ENCODE data around the gene PIK3CD.

The PIK3CD gene

DNA sequence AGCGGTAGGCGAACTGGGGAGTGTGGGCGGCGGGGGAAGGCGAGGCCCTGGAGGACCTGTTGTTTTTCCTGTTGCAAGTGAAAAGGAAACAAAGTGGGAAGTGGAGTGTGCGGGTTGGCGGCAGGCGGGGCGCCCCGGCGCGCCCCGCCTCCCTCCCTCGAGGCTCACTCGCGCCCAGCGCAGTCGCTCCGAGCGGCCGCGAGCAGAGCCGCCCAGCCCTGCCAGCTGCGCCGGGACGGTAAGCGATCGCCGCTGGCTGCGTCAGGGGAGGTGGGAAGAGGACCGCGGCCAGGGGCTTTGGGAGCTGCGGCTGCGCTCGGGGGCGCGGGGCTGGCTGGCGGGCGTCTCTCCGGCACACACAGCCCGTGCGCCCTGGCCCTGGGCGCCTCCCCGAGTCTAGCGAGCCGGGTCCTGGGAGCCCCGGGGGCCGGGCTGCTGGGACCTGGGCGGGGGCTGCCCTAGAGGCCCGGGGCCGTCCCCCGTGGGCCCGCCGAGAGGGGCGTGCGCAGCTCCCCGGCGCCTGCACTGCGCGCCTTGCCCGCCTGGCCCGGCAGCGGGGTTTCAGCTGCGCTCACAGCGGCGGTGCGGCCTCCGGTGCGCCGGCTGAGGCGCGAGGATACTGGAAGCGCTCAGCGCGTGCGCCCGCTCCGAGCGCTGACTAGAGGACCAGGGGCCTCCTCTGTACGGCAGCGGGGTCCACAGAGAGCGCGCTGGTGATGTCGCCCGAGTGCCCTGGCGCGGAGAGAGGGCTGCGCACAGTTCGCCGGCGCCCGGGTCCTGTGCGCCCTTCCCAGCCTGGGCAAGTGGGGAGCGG lies at the start of gene PIK3CD:
Gene PIK3CD, plus strand, starts transcription at position 167 of the 814 bp plus-strand sequence. CDS start 58,725 bp downstream, outside the sequence.
- H3K27ac Mint-ChIP-seq (ENCODE audit: low read depth) = peak within 1 kb of the TSS; percentile 91
- DNase-seq (ENCODE audit: low spot score in 2 of 2) (peak in 1 of 2 donors; percentile 40), ATAC-seq (replicated peaks; ENCODE audit: extremely low read depth, poor library complexity, severe bottlenecking) (peak; percentile 50)
- no peaks in the 10 kb centered on the region for H3K9me3 Mint-ChIP-seq
- peaks cover 46% of the 10 kb centered on the region for H3K4me1 Mint-ChIP-seq
- H3K4me3 Mint-ChIP-seq = peak within 1 kb of the TSS; percentile 94
- peaks cover 26% of the 10 kb centered on the region for H3K36me3 Mint-ChIP-seq (ENCODE audit: insufficient read depth)
- H3K27me3 Mint-ChIP-seq = no peaks in the 10 kb centered on the region

DNA sequence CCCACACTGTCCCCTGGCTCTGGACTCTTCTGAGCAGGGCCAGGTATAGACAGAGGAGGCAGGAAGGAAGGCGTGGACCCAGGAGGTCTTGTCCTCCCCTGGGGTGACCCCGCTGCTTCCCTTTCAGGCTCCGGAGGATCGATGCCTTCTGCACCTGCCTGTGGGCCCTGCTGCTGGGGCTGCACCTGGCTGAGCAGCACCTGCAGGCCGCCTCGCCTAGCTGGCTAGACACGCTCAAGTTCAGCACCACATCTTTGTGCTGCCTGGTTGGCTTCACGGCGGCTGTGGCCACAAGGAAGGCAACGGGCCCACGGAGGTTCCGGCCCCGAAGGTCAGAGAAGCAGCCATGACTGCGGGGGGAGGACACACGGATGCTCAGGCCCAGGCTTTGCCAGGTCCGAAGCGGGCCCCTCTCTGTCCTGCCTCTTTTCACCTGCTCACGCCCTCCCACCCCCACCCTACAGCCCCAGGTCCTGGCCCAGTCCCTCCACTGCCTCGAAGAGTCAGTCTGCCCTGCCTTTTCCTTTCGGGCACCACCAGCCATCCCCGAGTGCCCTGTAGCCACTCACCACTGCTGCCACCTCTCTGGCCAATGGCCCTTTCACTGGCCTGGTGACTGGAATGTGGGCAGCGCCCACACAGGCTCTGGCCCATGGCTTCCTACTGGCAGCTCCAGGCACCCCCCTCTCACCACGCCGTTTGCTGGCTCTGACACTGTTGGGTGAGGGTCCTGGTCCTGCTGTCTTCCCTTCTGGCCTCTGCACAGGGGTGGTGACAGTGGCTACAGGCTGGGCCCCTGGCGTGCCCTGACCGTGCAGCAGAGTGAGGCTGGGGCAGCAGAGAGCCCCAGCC lies 49.4 kb upstream of the PIK3CD start:
- Mint-ChIP-seq H3K4me3 (no peak overlapping the region), H3K36me3 (ENCODE audit: insufficient read depth) (peaks cover 19% of the 10 kb centered on the region), H3K27ac (ENCODE audit: low read depth) (no peak overlapping the region), H3K4me1 (no peaks in the 10 kb centered on the region), H3K9me3 (no peaks in the 10 kb centered on the region), H3K27me3 (no peaks in the 10 kb centered on the region)
- DNase-seq (ENCODE audit: low spot score in 2 of 2) (no peak), ATAC-seq (replicated peaks; ENCODE audit: extremely low read depth, poor library complexity, severe bottlenecking) (no peak)

DNA sequence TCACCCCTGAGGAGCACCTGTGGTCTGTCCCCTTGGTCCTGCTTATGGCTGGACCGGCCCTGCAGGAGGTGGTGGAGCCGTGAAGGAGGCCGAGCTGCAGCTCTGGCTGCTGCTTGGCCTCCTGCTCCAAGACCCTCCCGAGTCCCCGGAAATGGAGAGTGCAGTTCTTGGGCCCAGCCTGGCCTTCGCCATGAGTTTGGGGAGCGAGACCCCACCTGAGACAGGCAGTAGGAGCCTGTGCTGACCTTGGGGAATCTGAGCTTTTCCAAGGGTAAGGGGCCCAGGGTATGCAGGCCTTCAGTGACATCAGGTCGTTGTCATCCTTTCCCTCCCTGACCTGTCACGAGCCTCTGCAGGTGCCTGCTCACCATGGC lies 48.8 kb upstream of the PIK3CD start:
- DNase-seq (ENCODE audit: low spot score in 2 of 2) (no peak), ATAC-seq (replicated peaks; ENCODE audit: extremely low read depth, poor library complexity, severe bottlenecking) (no peak)
- Mint-ChIP-seq H3K27ac (ENCODE audit: low read depth) (no peak overlapping the region), H3K4me3 (no peak overlapping the region), H3K36me3 (ENCODE audit: insufficient read depth) (peaks cover 19% of the 10 kb centered on the region), H3K27me3 (no peaks in the 10 kb centered on the region), H3K4me1 (no peaks in the 10 kb centered on the region), H3K9me3 (no peaks in the 10 kb centered on the region)

DNA sequence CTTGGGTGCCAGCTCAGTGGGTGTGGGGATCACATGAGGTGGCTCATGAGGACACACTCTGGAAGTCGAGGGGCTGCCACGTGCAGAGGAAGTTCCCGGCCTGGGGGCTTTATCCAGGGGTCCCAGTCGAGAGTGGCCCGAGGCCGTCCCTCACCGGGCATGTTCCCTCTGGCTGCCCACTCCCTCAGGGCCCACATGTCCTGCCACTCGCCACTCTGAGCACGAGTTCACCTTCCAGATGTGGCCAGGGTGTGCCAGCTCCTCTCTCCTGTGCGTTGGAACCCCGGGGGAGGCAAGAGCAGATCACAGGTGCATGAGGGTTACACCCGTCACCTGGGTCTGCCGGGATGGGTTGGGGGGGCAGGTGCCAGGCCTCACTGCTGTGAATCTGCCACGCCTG lies 48.2 kb upstream of the PIK3CD start:
- no peak overlapping the region for H3K27ac Mint-ChIP-seq (ENCODE audit: low read depth)
- H3K9me3 Mint-ChIP-seq = no peaks in the 10 kb centered on the region
- no peaks in the 10 kb centered on the region for H3K27me3 Mint-ChIP-seq
- ATAC-seq (replicated peaks; ENCODE audit: extremely low read depth, poor library complexity, severe bottlenecking) = no peak
- no peak overlapping the region for H3K4me3 Mint-ChIP-seq
- no peak for DNase-seq (ENCODE audit: low spot score in 2 of 2)
- H3K36me3 Mint-ChIP-seq (ENCODE audit: insufficient read depth) = peaks cover 19% of the 10 kb centered on the region
- no peaks in the 10 kb centered on the region for H3K4me1 Mint-ChIP-seq

DNA sequence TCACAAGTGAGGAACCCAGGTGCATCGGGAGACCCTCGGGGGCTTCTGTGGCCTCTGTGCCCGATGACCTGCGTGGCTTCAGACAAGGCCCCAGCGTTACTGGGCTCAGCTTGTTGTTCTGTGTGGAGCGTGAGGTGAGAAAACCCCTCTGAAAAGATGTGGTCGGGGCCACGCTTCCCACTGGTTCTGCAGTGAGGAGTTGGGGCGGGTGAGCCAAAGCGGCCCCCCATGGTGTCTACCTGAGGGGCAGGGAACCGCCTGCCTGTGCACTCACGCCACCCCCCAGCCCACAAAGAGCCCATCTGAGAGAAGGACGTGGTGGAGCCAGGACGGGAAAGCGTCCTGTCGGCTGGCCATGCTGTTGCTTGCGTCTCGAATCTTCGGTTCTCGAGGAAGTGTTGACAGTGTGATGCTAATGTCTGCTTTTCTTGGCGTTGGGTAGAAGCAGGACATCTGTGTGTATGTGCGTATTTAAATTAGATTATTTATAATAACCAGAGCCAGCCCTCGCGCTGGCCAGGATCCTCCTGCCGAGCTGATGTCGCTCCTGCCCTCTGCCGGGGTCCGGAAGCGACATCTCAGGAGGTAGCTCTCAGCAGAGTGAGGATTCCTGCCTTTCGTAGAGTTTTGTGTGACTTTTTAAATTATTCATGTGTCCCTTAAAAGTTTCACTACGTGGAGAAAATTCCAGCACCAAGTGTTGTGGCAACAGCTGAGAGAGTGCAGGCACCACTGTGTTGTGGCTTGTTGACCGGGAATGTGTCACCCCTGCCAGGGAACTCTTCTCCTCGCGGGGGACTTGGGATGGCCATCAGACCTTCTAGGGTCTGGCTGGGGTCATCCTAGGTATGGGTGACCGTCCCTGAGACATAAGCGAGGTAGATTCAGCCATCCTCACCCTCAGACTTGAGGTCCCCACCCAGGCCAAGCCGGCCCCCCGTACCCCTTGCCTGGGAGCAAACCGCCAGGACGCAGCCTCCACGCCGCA lies 47.5 kb upstream of the PIK3CD start:
- no peak for ATAC-seq (replicated peaks; ENCODE audit: extremely low read depth, poor library complexity, severe bottlenecking)
- DNase-seq (ENCODE audit: low spot score in 2 of 2) = no peak
- H3K36me3 Mint-ChIP-seq (ENCODE audit: insufficient read depth) = peaks cover 16% of the 10 kb centered on the region

DNA sequence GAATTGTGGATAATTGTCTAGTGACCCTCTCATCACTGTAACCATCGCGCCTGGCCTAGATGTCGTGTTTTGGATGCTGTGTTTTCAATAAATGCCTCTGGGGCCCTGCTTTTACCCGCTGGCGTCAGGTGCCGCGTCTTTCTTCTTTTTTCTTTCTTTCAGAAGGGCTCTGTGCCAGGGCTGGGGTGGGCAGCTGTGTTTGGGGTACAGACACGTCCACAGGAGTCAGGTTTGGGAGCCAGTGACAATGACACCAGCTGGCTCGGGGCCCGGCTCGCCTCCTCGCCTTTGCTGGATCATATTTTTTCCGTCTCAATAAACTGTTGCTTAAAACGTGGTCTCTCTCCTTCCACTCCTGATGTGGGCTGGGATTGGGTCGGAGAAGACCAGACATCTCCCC lies 46.7 kb upstream of the PIK3CD start:
- Mint-ChIP-seq H3K36me3 (ENCODE audit: insufficient read depth) (peaks cover 18% of the 10 kb centered on the region), H3K4me1 (no peaks in the 10 kb centered on the region), H3K27me3 (no peaks in the 10 kb centered on the region), H3K4me3 (no peak overlapping the region), H3K27ac (ENCODE audit: low read depth) (no peak overlapping the region), H3K9me3 (no peaks in the 10 kb centered on the region)
- no peak for ATAC-seq (replicated peaks; ENCODE audit: extremely low read depth, poor library complexity, severe bottlenecking)
- DNase-seq (ENCODE audit: low spot score in 2 of 2) = no peak

More for the DNA sequence above, 47.5 kb upstream of the PIK3CD start:
- Mint-ChIP-seq H3K27ac (ENCODE audit: low read depth) (no peak overlapping the region), H3K4me3 (no peak overlapping the region), H3K27me3 (no peaks in the 10 kb centered on the region), H3K4me1 (no peaks in the 10 kb centered on the region), H3K9me3 (no peaks in the 10 kb centered on the region)

DNA sequence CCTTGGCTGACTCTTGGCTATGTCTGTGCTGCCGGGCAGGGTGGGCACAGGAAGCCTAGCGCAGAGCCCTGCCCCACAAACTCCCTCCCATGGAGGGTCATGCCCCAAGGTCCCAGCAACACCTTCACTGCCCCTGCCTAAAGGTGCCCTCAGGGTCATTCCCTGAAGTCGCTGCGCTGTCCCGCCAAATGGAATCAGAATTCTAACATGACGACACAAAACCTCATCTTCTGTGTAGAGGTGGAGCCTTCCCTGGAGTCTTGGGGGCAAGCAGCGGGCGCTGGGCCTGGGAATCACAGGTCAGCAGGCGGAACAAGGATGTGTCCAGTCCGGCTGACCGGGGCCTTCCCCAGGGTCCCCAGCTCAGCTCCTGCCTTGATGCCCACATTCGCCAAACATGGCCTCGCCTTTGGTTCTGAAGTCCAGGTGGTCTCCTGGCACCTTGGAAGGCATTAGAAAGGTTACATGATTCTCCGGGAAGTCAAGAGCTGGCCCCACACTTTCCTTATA lies 45.5 kb upstream of the PIK3CD start:
- H3K36me3 Mint-ChIP-seq (ENCODE audit: insufficient read depth) = peaks cover 15% of the 10 kb centered on the region
- H3K4me1 Mint-ChIP-seq = no peaks in the 10 kb centered on the region
- ATAC-seq (replicated peaks; ENCODE audit: extremely low read depth, poor library complexity, severe bottlenecking) = no peak
- DNase-seq (ENCODE audit: low spot score in 2 of 2) = no peak
- no peaks in the 10 kb centered on the region for H3K9me3 Mint-ChIP-seq
- H3K27me3 Mint-ChIP-seq = no peaks in the 10 kb centered on the region
- H3K4me3 Mint-ChIP-seq = no peak overlapping the region
- no peak overlapping the region for H3K27ac Mint-ChIP-seq (ENCODE audit: low read depth)

DNA sequence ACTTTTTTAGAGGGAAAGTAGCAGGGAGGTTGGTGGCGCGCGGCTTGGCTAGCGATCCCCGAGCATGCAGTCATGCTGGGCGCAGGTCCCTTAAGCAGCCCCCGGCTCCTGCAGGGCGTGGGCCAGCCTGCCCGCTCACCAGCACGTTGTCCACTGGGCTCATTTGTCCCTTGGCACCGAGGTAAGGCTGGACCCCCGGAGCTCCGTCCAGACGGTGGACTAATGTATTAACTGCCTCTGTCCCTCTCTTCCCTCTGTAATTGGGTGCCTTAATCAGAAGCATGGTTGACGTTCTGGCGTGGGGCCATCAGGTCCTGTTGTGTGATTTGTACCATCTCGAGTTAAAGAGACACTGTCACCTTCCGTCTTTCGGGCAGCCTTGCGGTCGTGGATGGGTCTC lies 45.1 kb upstream of the PIK3CD start:
- no peak for ATAC-seq (replicated peaks; ENCODE audit: extremely low read depth, poor library complexity, severe bottlenecking)
- H3K9me3 Mint-ChIP-seq = no peaks in the 10 kb centered on the region
- H3K36me3 Mint-ChIP-seq (ENCODE audit: insufficient read depth) = peaks cover 16% of the 10 kb centered on the region
- no peak overlapping the region for H3K27ac Mint-ChIP-seq (ENCODE audit: low read depth)
- DNase-seq (ENCODE audit: low spot score in 2 of 2) = no peak
- H3K27me3 Mint-ChIP-seq = no peaks in the 10 kb centered on the region
- H3K4me3 Mint-ChIP-seq = no peak overlapping the region
- no peaks in the 10 kb centered on the region for H3K4me1 Mint-ChIP-seq

DNA sequence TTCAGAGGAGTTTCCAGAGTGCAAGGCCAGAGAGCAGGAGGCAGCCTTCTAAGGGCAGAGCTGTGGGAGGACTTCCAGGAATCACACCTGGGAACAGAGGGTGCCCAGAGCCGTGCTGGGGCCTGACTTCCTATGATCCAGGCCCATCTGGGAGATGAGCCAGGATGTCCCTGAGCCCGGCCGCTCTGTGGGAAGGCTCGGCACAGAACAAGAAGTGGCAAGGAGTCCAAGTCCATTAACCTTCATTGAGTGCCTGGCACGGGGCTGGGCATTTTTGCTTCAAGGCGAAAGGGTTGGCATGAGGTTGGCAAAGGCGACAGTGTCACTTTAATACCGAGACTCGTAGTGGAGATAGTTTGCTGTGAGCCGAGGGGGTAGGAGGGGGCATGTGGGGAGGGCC lies 44.6 kb upstream of the PIK3CD start:
- DNase-seq (ENCODE audit: low spot score in 2 of 2) (no peak), ATAC-seq (replicated peaks; ENCODE audit: extremely low read depth, poor library complexity, severe bottlenecking) (no peak)
- no peak overlapping the region for H3K4me3 Mint-ChIP-seq
- H3K36me3 Mint-ChIP-seq (ENCODE audit: insufficient read depth) = peaks cover 15% of the 10 kb centered on the region
- no peaks in the 10 kb centered on the region for H3K4me1 Mint-ChIP-seq
- no peaks in the 10 kb centered on the region for H3K27me3 Mint-ChIP-seq
- no peaks in the 10 kb centered on the region for H3K9me3 Mint-ChIP-seq
- H3K27ac Mint-ChIP-seq (ENCODE audit: low read depth) = no peak overlapping the region

DNA sequence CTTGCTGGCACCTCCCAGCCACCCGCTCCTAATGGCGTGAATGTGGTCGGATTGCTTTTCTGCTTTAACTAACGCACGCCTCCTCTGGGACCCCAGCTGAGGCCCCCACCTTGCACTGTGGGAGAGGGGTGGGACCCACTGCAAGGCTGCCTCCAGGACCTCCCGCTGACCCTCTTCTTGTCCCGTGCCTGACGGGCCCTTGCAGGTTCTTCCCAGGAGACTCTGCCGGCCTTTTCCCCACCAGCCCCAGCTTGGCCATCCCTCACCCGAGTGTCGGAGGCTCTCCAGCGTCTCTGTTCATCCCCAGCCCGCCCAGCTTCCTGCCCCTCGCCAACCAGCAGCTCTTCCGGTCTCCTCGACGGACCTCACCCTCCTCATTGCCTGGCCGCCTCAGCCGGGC lies 44.2 kb upstream of the PIK3CD start:
- Mint-ChIP-seq H3K4me1 (no peaks in the 10 kb centered on the region), H3K27me3 (no peaks in the 10 kb centered on the region), H3K36me3 (ENCODE audit: insufficient read depth) (peaks cover 14% of the 10 kb centered on the region), H3K9me3 (no peaks in the 10 kb centered on the region), H3K27ac (ENCODE audit: low read depth) (no peak overlapping the region), H3K4me3 (no peak overlapping the region)
- ATAC-seq (replicated peaks; ENCODE audit: extremely low read depth, poor library complexity, severe bottlenecking) (no peak), DNase-seq (ENCODE audit: low spot score in 2 of 2) (no peak)

DNA sequence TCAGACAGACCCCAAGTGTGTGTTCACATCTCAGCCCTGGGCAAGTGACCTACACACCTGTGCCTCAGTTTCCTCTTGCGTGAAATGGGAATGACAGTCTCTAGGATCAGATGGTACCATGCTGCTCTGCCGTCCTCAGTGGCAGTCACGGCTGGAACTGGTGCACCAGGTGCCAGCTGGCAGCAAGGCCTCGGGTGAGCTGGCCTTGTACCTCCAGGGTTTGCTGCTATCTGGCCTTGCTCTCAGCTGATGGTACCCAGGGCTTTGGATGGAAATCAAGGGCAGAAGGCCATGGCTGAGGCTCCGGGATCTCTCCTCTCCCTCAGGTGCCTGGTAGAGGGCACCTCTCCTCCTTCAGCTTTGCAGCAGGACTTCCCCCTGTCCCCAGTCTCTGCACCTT lies 41.5 kb upstream of the PIK3CD start:
- Mint-ChIP-seq H3K36me3 (ENCODE audit: insufficient read depth) (peaks cover 9% of the 10 kb centered on the region), H3K4me3 (no peak overlapping the region), H3K9me3 (no peaks in the 10 kb centered on the region), H3K27ac (ENCODE audit: low read depth) (no peak overlapping the region), H3K4me1 (no peaks in the 10 kb centered on the region), H3K27me3 (no peaks in the 10 kb centered on the region)
- no peak for ATAC-seq (replicated peaks; ENCODE audit: extremely low read depth, poor library complexity, severe bottlenecking)
- DNase-seq (ENCODE audit: low spot score in 2 of 2) = no peak

DNA sequence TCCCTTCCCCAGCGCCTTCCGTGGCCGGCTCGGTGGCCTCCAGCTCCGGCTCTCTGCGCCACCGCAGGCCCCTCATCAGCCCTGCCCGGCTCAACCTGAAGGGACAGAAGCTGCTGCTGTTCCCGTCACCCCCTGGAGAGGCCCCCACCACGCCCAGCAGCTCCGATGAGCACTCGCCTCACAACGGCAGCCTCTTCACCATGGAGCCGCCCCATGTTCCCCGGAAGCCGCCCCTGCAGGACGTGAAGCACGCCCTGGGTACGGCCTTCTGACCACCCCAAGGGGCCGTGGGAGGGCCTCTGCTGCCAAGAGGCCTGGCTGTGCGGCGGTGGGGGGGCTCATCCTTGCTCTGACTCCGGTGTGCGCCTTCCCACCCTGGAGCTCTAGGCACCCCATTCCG lies 41.0 kb upstream of the PIK3CD start:
- Mint-ChIP-seq H3K4me1 (no peaks in the 10 kb centered on the region), H3K4me3 (no peak overlapping the region), H3K36me3 (ENCODE audit: insufficient read depth) (peaks cover 7% of the 10 kb centered on the region), H3K27me3 (no peaks in the 10 kb centered on the region), H3K27ac (ENCODE audit: low read depth) (no peak overlapping the region), H3K9me3 (no peaks in the 10 kb centered on the region)
- ATAC-seq (replicated peaks; ENCODE audit: extremely low read depth, poor library complexity, severe bottlenecking) = no peak
- DNase-seq (ENCODE audit: low spot score in 2 of 2) = no peak
